Esophagus muscularis mucosa (tissue), 4 donors: Measurements from ENCODE around the gene TMEM63C. TPM values are rescaled to one million over a fixed set of nuclear protein-coding genes. Genes with fewer than 3 reads are reported as not detected.

Experiments used
- DNase-seq: peaks from one replicate; pipeline ENCODE4 v3.0.0-alpha.2; 2017; ENCODE audit errors: extremely low spot score
- H3K27ac ChIP-seq, 4 donors: fragments of 200-600 bp; sonication (generic); replicated peaks in 1 of 4; 1 replicate in 3 of 4; 2 replicates in 1 of 4; pipeline ENCODE4 v1.5.1; 2016 to 2019; ENCODE audit warnings: mild to moderate bottlenecking in 1 of 4
- H3K27me3 ChIP-seq, 4 donors: fragments of 200-600 bp; sonication (generic); one replicate each; pipeline versions ENCODE4 v1.5.1 to v1.6.0; 2016 to 2019
- H3K36me3 ChIP-seq, 4 donors: fragments of 200-600 bp; sonication (generic); one replicate each; pipeline ENCODE4 v1.5.1; 2016 to 2019
- H3K4me1 ChIP-seq, 4 donors: fragments of 200-600 bp; sonication (generic); one replicate each; pipeline ENCODE4 v1.5.1; 2016 to 2019
- H3K4me3 ChIP-seq, 4 donors: fragments of 200-600 bp; sonication (generic); 1 replicate in 2 of 4; 2 replicates in 2 of 4; pipeline ENCODE4 v1.5.1; 2016 to 2019; ENCODE audit warnings: mild to moderate bottlenecking in 4 of 4, moderate library complexity in 1 of 4
- H3K9me3 ChIP-seq, 4 donors: fragments of 200-600 bp; sonication (generic); 1 replicate in 3 of 4; 2 replicates in 1 of 4; pipeline ENCODE4 v1.5.1; 2016 to 2019
- EP300 ChIP-seq: sonication (generic); formaldehyde crosslinking; IDR thresholded peaks from one replicate; pipeline ENCODE4 v1.6.1; 2017; ENCODE audit warnings: antibody characterized with exemption
- POLR2A ChIP-seq: fragments of 450-650 bp; IDR thresholded peaks from one replicate; pipeline ENCODE4 v1.6.1; 2017; ENCODE audit warnings: antibody characterized with exemption, moderate library complexity, mild to moderate bottlenecking, low read depth
- POLR2AphosphoS5 ChIP-seq, 2 donors: sonication (generic); formaldehyde crosslinking; IDR thresholded peaks; one replicate each; pipeline ENCODE4 v1.6.1; 2017; ENCODE audit warnings: antibody characterized with exemption in 2 of 2
- WGBS: methylation state at CpG from one replicate; pipeline ENCODE4 v1.1.5; 2018; 5-methylcytosine and 5-hydroxymethylcytosine counted together
- intact Hi-C: fragments of 100-400 bp; cut with DNase I; formaldehyde crosslinking; loops from one replicate; pipeline ENCODE4 v1.15.1; 2023
- total RNA-seq, 4 donors: library from RNA; depleted of rRNA; stranded (reverse); fragments of >200 nt; gene quantifications; one replicate each; pipeline versions ENCODE4 v1.1.0 to v1.2.1, GENCODE V29; 2016
- TF ChIP-seq, protein P1 (sequence below), 3 experiments: fragments of 200-600 bp in 2 of 3; fragments of 450-650 bp in 1 of 3; sonication (generic) in 2 of 3; IDR thresholded peaks; one replicate each; pipeline ENCODE4 v1.5.1; 2017 to 2019; ENCODE audit warnings: antibody characterized with exemption in 3 of 3, mild to moderate bottlenecking in 2 of 3, moderate library complexity in 1 of 3

Gene TMEM63C
- total RNA-seq, 4 donors from 2014 or later: 0.83 to 5.0 (median 1.1) TPM

DNA sequence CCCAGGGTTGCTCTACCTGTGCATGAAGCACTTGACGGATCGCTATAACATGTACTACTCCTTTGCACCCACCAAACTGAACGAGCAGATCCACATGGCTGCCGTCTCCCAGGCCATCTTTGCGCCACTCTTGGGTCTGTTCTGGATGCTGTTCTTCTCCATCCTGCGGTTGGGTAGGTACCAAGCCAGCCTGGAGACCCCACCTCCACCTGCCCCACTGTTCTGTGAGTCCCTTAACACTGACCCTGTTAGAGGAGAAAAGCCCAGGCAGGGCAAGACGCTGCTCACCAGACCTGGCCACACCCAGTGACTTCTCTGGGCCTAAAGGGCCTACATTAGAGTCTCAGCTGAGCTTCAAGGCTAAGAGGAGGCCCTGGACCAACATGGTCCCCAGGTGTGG, 67.7 kb downstream of the TMEM63C start:
- H3K4me3 ChIP-seq: no peak overlapping the region
- no peak for DNase-seq
- no peaks in the 10 kb centered on the region for H3K4me1 ChIP-seq
- H3K27me3 ChIP-seq: peaks cover 0 to 13% (median 0%) of the 10 kb centered on the region in 4 donors
- WGBS: 98% methylated on average over 7 of the region's 7 CpGs
- H3K36me3 ChIP-seq: no peaks in the 10 kb centered on the region
- H3K27ac ChIP-seq: no peak overlapping the region
- TF ChIP-seq, protein P1, sequence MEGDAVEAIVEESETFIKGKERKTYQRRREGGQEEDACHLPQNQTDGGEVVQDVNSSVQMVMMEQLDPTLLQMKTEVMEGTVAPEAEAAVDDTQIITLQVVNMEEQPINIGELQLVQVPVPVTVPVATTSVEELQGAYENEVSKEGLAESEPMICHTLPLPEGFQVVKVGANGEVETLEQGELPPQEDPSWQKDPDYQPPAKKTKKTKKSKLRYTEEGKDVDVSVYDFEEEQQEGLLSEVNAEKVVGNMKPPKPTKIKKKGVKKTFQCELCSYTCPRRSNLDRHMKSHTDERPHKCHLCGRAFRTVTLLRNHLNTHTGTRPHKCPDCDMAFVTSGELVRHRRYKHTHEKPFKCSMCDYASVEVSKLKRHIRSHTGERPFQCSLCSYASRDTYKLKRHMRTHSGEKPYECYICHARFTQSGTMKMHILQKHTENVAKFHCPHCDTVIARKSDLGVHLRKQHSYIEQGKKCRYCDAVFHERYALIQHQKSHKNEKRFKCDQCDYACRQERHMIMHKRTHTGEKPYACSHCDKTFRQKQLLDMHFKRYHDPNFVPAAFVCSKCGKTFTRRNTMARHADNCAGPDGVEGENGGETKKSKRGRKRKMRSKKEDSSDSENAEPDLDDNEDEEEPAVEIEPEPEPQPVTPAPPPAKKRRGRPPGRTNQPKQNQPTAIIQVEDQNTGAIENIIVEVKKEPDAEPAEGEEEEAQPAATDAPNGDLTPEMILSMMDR (IDR thresholded peaks at IDR 0.05): no peak
- TF ChIP-seq POLR2A: no peak
- no peak for TF ChIP-seq EP300
- TF ChIP-seq POLR2AphosphoS5 (IDR thresholded peaks at IDR 0.05): no peak
- intact Hi-C loops: no loop called here
- no peaks in the 10 kb centered on the region for H3K9me3 ChIP-seq

DNA sequence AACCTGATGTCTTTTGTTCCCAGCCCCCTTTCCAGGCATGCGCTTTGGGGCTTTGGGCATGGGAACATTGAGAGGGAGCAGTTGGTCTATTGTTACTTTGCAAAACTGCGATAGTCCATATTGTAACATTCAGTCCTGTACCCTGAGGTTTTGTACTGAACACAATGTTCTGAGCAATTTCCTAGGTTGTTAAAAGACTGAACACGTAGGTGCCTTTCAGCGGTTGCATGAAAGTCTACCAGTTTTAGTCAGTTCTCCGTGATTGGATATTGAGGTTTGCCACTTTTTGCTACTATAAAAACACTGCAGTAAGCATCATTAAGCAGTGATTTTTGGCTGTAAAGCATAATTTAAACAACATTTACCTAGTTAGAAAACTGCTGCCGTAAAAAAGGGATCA, 69.3 kb downstream of the TMEM63C start:
- no peaks in the 10 kb centered on the region for H3K4me1 ChIP-seq
- H3K27ac ChIP-seq: no peak overlapping the region
- no peaks in the 10 kb centered on the region for H3K9me3 ChIP-seq
- no peaks in the 10 kb centered on the region for H3K36me3 ChIP-seq
- intact Hi-C loops: no loop called here
- H3K4me3 ChIP-seq: no peak overlapping the region
- DNase-seq: no peak
- 88% methylated on average over 6 of the region's 6 CpGs for WGBS
- TF ChIP-seq POLR2AphosphoS5 (IDR thresholded peaks at IDR 0.05): no peak
- TF ChIP-seq EP300: no peak
- TF ChIP-seq, protein P1 (IDR thresholded peaks at IDR 0.05): no peak
- TF ChIP-seq POLR2A: no peak
- H3K27me3 ChIP-seq: peaks cover 0 to 15% (median 0%) of the 10 kb centered on the region in 4 donors

DNA sequence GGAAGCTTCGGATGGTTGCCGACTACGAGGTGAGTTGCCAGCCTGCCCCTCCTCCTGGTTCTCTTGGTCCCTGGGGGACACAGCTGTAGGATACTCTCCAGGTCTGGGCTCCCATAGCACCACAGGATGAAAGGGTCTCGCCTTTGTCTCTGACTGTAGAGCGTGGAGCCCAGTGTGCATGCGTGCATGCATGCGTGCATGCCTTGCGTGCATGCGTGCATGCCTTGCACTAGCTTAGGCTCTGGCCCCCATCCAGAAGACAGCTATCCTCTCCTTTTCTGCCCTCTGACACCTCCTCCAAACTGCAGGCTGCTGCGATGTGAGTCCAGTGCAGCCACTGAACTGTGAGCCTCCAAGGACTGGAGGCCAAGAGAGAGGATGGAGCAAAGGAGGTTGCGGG, 70.3 kb downstream of the TMEM63C start:
- TF ChIP-seq, protein P1 (IDR thresholded peaks at IDR 0.05): no peak
- no peak for TF ChIP-seq EP300
- Histone ChIP-seq H3K4me1 (no peaks in the 10 kb centered on the region), H3K9me3 (no peaks in the 10 kb centered on the region), H3K27ac (no peak overlapping the region), H3K4me3 (no peak overlapping the region), H3K36me3 (no peaks in the 10 kb centered on the region), H3K27me3 (peaks cover 0 to 15% (median 0%) of the 10 kb centered on the region in 4 donors)
- DNase-seq: no peak
- 94% methylated on average over 11 of the region's 11 CpGs for WGBS
- intact Hi-C loops: no loop called here

DNA sequence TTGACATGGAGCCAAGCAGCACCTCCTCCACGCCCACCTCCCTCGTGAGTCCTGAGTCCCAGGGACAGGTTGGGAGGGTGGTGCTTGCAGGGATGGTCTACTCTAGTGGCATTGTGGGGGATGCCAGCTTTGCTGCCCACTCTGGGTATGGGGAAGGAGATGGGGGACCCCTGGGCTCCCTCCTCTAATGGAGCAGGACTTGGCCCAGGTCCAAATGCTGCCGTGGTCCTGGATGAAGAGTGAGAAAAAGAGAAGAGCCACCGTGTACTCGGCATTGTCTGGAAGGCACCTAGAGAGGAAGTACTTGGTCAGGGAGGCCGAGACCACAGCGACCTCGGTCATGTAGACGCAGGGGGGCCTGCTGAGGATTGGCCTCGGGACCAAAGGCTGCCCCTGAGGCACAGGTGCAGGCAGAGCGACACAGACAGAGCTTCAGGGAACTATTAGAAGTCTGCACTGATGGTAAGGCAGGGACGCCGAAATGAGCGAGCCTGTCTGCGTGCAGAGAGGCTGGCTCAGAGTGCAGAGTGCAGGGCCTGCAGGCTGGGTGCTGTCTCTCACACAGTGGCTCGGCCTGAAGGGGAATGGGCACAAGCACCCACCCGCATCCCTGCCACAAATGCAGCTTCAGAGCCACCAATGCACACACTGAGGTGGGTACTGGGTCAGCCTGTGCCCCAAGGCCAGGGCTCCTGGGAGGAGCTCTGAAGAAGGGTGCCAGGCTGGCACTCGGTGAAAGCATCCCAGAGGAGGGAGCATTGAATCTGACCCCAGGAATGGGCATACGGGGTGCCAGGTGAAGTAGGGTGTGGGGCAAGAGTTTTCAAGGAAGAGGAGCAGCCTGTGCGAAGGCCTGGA, 72.0 kb downstream of the TMEM63C start:
- Histone ChIP-seq H3K27ac (no peak overlapping the region), H3K9me3 (no peaks in the 10 kb centered on the region), H3K36me3 (no peaks in the 10 kb centered on the region), H3K4me1 (no peaks in the 10 kb centered on the region), H3K27me3 (peaks cover 0 to 30% (median 0%) of the 10 kb centered on the region in 4 donors), H3K4me3 (no peak overlapping the region)
- DNase-seq: no peak
- WGBS: 46% methylated on average over 13 of the region's 20 CpGs
- TF ChIP-seq EP300: no peak
- no peak for TF ChIP-seq POLR2AphosphoS5 (IDR thresholded peaks at IDR 0.05)
- no peak for TF ChIP-seq POLR2A
- TF ChIP-seq, protein P1 (IDR thresholded peaks at IDR 0.05): no peak
- intact Hi-C loops: no loop called here
